MCF 10A (cell line): ENCODE data around the gene SLFN12L. TPM values are rescaled to one million over a fixed set of nuclear protein-coding genes. Genes with fewer than 3 reads are reported as not detected.
"Not testable (repeated sequence)": the region's sequence is repeated elsewhere in the genome, so short reads cannot be mapped to it uniquely, and the experiment has no call there.

Experiments used
- BruUV-seq: library from RNA; stranded (reverse); fragments of 400-500 nt; replicated peaks from 2 replicates; lab custom pipeline; 2021; lab: Mats Ljungman, UMichigan
- CTCF ChIA-PET: fragments of 300-600 bp; sonication (Branson Sonifier 250); formaldehyde crosslinking; extraction: SDS; loops from one replicate; lab custom pipeline; 2021; ENCODE audit warnings: antibody characterized with exemption, inconsistent platforms; lab: Yijun Ruan, JAX
- POLR2A ChIA-PET: fragments of 300-600, 350-650 bp; sonication (Branson Sonifier 250); formaldehyde crosslinking; extraction: SDS; loops from one replicate; lab custom pipeline; 2020; ENCODE audit warnings: antibody characterized with exemption, inconsistent platforms; lab: Yijun Ruan, JAX
- DNase-seq: peaks from one replicate; pipeline ENCODE4 v3.0.0-alpha.2; 2018; ENCODE audit not compliant: unreplicated experiment
- H3K27ac Mint-ChIP-seq: one replicate; pipeline ENCODE4 v1.8.0; 2022; ENCODE audit warnings: mild to moderate bottlenecking, low read depth, mixed read lengths; ENCODE audit not compliant: unreplicated experiment
- H3K27me3 Mint-ChIP-seq: one replicate; pipeline ENCODE4 v1.8.0; 2022; ENCODE audit warnings: mixed read lengths; ENCODE audit not compliant: insufficient read depth, unreplicated experiment
- H3K36me3 Mint-ChIP-seq: one replicate; pipeline ENCODE4 v1.8.0; 2022; ENCODE audit warnings: mild to moderate bottlenecking, moderate library complexity, mixed read lengths; ENCODE audit not compliant: insufficient read depth, unreplicated experiment
- H3K4me1 Mint-ChIP-seq: one replicate; pipeline ENCODE4 v1.8.0; 2022; ENCODE audit warnings: mixed read lengths; ENCODE audit not compliant: insufficient read depth, unreplicated experiment
- H3K4me3 Mint-ChIP-seq: one replicate; pipeline ENCODE4 v1.8.0; 2022; ENCODE audit warnings: mild to moderate bottlenecking, moderate library complexity, mixed read lengths; ENCODE audit not compliant: unreplicated experiment
- H3K9me3 Mint-ChIP-seq: one replicate; pipeline ENCODE4 v1.8.0; 2022; ENCODE audit warnings: mixed read lengths; ENCODE audit not compliant: unreplicated experiment
- CTCF ChIP-seq: fragments of 200-600 bp; IDR thresholded peaks from one replicate; pipeline ENCODE4 v1.8.0; 2022; ENCODE audit warnings: antibody characterized with exemption, mild to moderate bottlenecking; ENCODE audit not compliant: unreplicated experiment
- intact Hi-C: fragments of 100-400 bp; cut with micrococcal nuclease; formaldehyde crosslinking; loops from 2 replicates; pipeline ENCODE4 v1.14.1; 2022
- total RNA-seq: library from RNA; stranded (reverse); gene quantifications from 2 replicates; pipeline ENCODE4 v1.2.3, GENCODE V29; 2022

The SLFN12L gene
- total RNA-seq, 1 experiment from 2014 or later: 0.35 TPM

DNA sequence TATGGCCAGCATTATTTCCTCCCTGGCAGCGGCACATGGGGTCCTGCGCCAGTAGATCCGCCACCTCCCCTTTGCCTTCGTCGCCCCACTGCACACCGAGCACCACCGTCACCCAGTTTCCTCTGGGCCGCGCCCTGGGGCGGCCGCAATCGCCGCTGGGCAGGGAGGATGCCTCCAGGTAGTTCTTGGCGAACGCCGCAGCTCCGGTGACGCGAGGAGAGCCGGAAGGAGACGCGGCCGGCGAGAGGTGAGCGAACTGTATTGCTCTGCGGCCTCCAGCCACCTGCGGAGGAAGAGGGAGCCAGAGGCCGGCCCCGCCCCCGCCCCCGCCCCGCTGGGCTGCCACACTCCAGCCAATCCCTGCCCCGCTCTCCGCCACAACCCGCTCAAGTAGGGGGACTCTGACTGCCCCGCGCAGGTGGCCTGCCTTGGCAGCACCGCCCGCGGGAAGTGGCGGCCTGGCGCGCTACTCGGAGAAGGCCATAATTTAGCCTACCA is 77.1 kb downstream of the SLFN12L start:
- peaks cover 6% of the 10 kb centered on the region for H3K4me1 Mint-ChIP-seq
- H3K36me3 Mint-ChIP-seq: no peaks in the 10 kb centered on the region
- intact Hi-C loops: no loop called here
- no TSS peak for BruUV-seq
- POLR2A ChIA-PET: interaction anchor here (1.8 kb wide), 1 partner anchor 27 kb away, joined by 6 read pairs; no protein-coding TSS in a partner anchor
- TF ChIP-seq CTCF: no peak
- CTCF ChIA-PET: no interaction called here
- H3K27ac Mint-ChIP-seq: no peak overlapping the region
- peaks cover 22% of the 10 kb centered on the region for H3K27me3 Mint-ChIP-seq
- DNase-seq: no peak
- H3K9me3 Mint-ChIP-seq: no peaks in the 10 kb centered on the region
- peak overlapping the region; percentile 63 for H3K4me3 Mint-ChIP-seq

DNA sequence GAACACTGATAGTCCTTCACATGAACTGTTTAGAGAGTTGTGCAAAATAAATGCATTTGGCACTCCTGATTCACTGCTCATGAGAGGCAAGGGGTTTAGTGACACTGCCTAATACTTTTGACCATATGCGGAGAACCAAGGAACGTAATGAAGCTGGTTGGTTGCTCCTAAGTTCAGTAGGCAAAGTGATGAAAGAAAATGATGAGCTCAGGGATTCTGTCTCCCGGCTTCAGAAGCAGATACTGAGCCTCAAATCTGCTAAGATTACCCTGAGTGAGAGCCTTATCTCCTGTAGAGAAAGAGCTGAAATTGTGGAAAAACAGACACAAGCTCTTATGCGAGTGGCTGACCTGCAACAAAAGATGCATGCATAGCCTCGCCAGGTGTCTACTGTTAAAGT is 83.4 kb downstream of the SLFN12L start:
- peaks cover 10% of the 10 kb centered on the region for H3K27me3 Mint-ChIP-seq
- intact Hi-C loops, POLR2A ChIA-PET, H3K4me1 Mint-ChIP-seq, H3K27ac Mint-ChIP-seq, H3K36me3 Mint-ChIP-seq, DNase-seq, H3K9me3 Mint-ChIP-seq, H3K4me3 Mint-ChIP-seq, BruUV-seq: not testable (repeated sequence)
- CTCF ChIA-PET: interaction anchor here (1.1 to 1.3 kb wide), 2 partner anchors 131 to 139 kb away, joined by 3 to 4 read pairs; no protein-coding TSS in a partner anchor

DNA sequence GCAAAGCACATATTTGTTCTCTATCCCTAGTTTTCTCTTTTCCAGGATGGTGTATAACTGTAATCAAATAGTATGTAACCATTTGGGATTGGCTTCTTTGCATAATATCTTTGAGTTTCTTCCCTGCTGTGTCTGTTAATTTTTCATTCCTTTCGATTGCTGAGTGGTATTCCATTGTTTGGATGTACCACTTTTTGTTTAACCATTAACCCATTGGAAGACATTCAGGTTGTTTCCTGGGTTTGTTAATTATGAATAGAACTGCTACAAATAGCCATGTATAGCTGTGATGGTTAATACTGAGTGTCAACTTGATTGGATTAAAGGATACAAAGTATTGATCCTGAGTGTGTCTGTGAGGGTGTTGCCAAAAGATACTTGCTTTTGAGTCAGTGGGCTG is 84.3 kb downstream of the SLFN12L start:
- Mint-ChIP-seq H3K36me3 (no peaks in the 10 kb centered on the region), H3K4me3 (no peak overlapping the region), H3K27me3 (peaks cover 3% of the 10 kb centered on the region), H3K4me1 (no peaks in the 10 kb centered on the region), H3K27ac (no peak overlapping the region), H3K9me3 (no peaks in the 10 kb centered on the region)
- DNase-seq: no peak
- no TSS peak for BruUV-seq
- no peak for TF ChIP-seq CTCF
- CTCF ChIA-PET: interaction anchor here (1.3 kb wide), 1 partner anchor 139 kb away, joined by 3 read pairs; no protein-coding TSS in a partner anchor
- intact Hi-C loops: no loop called here
- POLR2A ChIA-PET: no interaction called here

DNA sequence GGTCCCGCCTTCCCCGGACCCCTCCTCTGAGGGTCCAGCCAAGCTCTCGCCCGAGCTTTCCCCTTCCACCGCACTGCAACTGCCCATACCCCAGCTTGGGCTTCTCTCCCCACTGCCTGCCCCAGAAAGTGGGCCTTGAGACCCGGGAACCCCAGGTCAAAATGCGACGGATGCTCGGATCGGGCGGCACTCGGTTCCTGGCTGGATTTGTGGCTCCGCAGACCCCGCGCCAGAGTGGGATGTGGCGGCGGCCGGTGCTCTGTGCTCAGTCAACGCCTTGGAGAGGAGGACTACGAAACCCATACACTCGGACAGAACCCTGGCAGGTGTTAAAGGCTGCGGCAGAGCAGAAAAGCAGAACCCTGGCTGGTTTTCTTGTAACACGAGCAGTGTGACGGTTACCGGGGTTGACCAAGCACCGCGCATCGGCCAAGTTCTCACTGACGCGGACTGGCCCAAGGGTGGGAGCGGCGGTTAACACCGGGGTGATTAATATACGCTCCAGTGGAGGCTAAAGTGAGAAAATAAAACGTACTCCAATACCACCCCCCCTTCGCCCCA is 88.0 kb downstream of the SLFN12L start:
- CTCF ChIA-PET: no interaction called here
- intact Hi-C loops: no loop called here
- no peak for TF ChIP-seq CTCF
- Mint-ChIP-seq H3K4me1 (no peaks in the 10 kb centered on the region), H3K4me3 (peak overlapping the region; percentile 78), H3K27me3 (no peaks in the 10 kb centered on the region), H3K9me3 (no peaks in the 10 kb centered on the region), H3K27ac (no peak overlapping the region), H3K36me3 (peaks cover 4% of the 10 kb centered on the region)
- no TSS peak for BruUV-seq
- POLR2A ChIA-PET: no interaction called here
- no peak for DNase-seq
